GM12878 (cell line): Measurements from ENCODE around the gene FDX2. TPM values are rescaled to one million over a fixed set of nuclear protein-coding genes. Genes with fewer than 3 reads are reported as not detected.

Experiments
- ATAC-seq: fragments of 200-7000 bp; cut with Tn5 transposase; 3 replicates; pipeline ENCODE4 v1.9.1; 2020; ENCODE audit warnings: mild to moderate bottlenecking, moderate library complexity
- BruUV-seq: library from RNA; stranded (reverse); fragments of 400-500 nt; replicated peaks from 2 replicates; lab custom pipeline; 2021; lab: Mats Ljungman, UMichigan
- CTCF ChIA-PET: fragments of 300-600 bp; sonication (Branson Sonifier 250); formaldehyde crosslinking; extraction: SDS; loops from one replicate; lab custom pipeline; 2021; ENCODE audit warnings: inconsistent platforms; lab: Yijun Ruan, JAX
- POLR2A ChIA-PET: fragments of 350-600 bp; formaldehyde crosslinking; extraction: SDS; loops from one replicate; lab custom pipeline; 2021; ENCODE audit warnings: inconsistent platforms; lab: Charles Lee
- RAD21 ChIA-PET: fragments of 300-600 bp; sonication (Branson Sonifier 250); formaldehyde crosslinking; loops from one replicate; lab custom pipeline; 2023; ENCODE audit warnings: antibody characterized with exemption; ENCODE audit not compliant: unreplicated experiment; lab: Charles Lee
- SMC1A ChIA-PET: fragments of 300-600 bp; sonication (Branson Sonifier 250); formaldehyde crosslinking; loops from one replicate; lab custom pipeline; 2023; ENCODE audit not compliant: unreplicated experiment, uncharacterized antibody; lab: Charles Lee
- DNase-seq: peaks from one replicate; pipeline ENCODE4 v3.0.0-alpha.2; 2011; ENCODE audit warnings: low read depth, low spot score
- FAIRE-seq: peaks from 3 replicates; lab custom pipeline; 2011; peaks lifted over from hg19 to GRCh38; lab: Jason Lieb, UNC
- H2AFZ ChIP-seq: 2 replicates; pipeline ENCODE4 v1.6.0; 2011; ENCODE audit warnings: low read depth, low read length, control low read depth; ENCODE audit not compliant: control insufficient read depth
- H3K27ac ChIP-seq: 2 replicates; pipeline ENCODE4 v1.5.1; 2011; ENCODE audit warnings: control low read depth; ENCODE audit not compliant: control insufficient read depth, insufficient read depth
- H3K27me3 ChIP-seq, 2 experiments: replicated peaks in 1 of 2; 2 replicates each; pipeline versions ENCODE4 v1.6.0 to v1.6.1; 2011; ENCODE audit warnings: low read length in 1 of 2; ENCODE audit not compliant: control insufficient read depth in 2 of 2, insufficient read depth in 2 of 2
- H3K36me3 ChIP-seq, 2 experiments: 2 replicates each; pipeline ENCODE4 v1.5.1; 2011; ENCODE audit warnings: low read length in 1 of 2; ENCODE audit not compliant: control insufficient read depth in 2 of 2, insufficient read depth in 2 of 2
- H3K4me1 ChIP-seq: 2 replicates; pipeline ENCODE4 v1.6.1; 2011; ENCODE audit warnings: mild to moderate bottlenecking, low read length, moderate library complexity, mixed read lengths; ENCODE audit not compliant: control insufficient read depth, insufficient read depth
- H3K4me2 ChIP-seq: 2 replicates; pipeline ENCODE4 v1.6.0; 2011; ENCODE audit warnings: control low read depth; ENCODE audit not compliant: control insufficient read depth, insufficient read depth
- H3K4me3 ChIP-seq: fragments of 200-600 bp; sonication (generic); 2 replicates; pipeline ENCODE4 v1.5.1; 2016
- H3K79me2 ChIP-seq: 2 replicates; pipeline ENCODE4 v1.6.0; 2011; ENCODE audit warnings: low read length; ENCODE audit not compliant: control insufficient read depth, insufficient read depth
- H3K9ac ChIP-seq: 2 replicates; pipeline ENCODE4 v1.8.0; 2011; ENCODE audit warnings: low read length, control low read depth, mixed read lengths; ENCODE audit not compliant: control insufficient read depth, insufficient read depth
- H3K9me3 ChIP-seq: replicated peaks from 3 replicates; pipeline ENCODE4 v1.5.1; 2011; ENCODE audit warnings: mild to moderate bottlenecking, low read length; ENCODE audit not compliant: control insufficient read depth, insufficient read depth
- H4K20me1 ChIP-seq: 2 replicates; pipeline ENCODE4 v1.6.0; 2011; ENCODE audit not compliant: control insufficient read depth, insufficient read depth
- EED ChIP-seq: sonication (generic); IDR thresholded peaks from 2 replicates; pipeline ENCODE4 v1.6.1; 2016; ENCODE audit warnings: antibody characterized with exemption, low read depth
- ZNF687 ChIP-seq: fragments of 450-650 bp; IDR thresholded peaks from 2 replicates; pipeline ENCODE4 v1.6.1; 2017; ENCODE audit warnings: mild to moderate bottlenecking, moderate library complexity
- WGBS: methylation state at CpG from one replicate; pipeline ENCODE4 v1.1.6; 2016; ENCODE audit warnings: low lambda C conversion rate; ENCODE audit not compliant: insufficient replicate concordance, insufficient coverage; ENCODE audit errors: missing lambda C conversion rate; 5-methylcytosine and 5-hydroxymethylcytosine counted together
- in situ Hi-C: fragments of 300-500 bp; cut with MboI; formaldehyde crosslinking; loops from 9 replicates; pipeline ENCODE4 v1.14.3; 2018; ENCODE audit warnings: mixed read lengths
- intact Hi-C: fragments of 100-400 bp; cut with micrococcal nuclease; formaldehyde crosslinking; loops from one replicate; pipeline ENCODE4 v1.14.2; 2022; ENCODE audit not compliant: unreplicated experiment
- polyA plus RNA-seq, 11 experiments: library from polyadenylated mRNA; depleted of rRNA in 4 of 11; unstranded in 6 of 11; stranded (reverse) in 5 of 11; fragments of >200 nt; fragmentation: Nextera tagmentation in 4 of 11; fragmentation: Illumina TruSeq in 1 of 11; extraction: Ambion mirVana in 4 of 11; extraction: Trizol in 1 of 11; gene quantifications; 1 replicate in 1 of 11; 2 replicates in 10 of 11; pipeline versions ENCODE4 v1.2.1 to v1.2.3, GENCODE V29; 2011 to 2016; ENCODE audit warnings: inconsistent platforms in 2 of 11, missing spikeins in 2 of 11, low read depth in 1 of 11
- total RNA-seq, 4 experiments: library from RNA; depleted of rRNA in 3 of 4; stranded (reverse); fragments of >200 nt in 3 of 4; fragmentation: Illumina TruSeq in 1 of 4; extraction: Trizol in 1 of 4; gene quantifications; 2 replicates each; pipeline versions ENCODE4 v1.2.1 to v1.2.3, GENCODE V29; 2013 to 2021
- TF ChIP-seq, protein P1 (sequence below): fragments of 450-650 bp; IDR thresholded peaks from 2 replicates; pipeline ENCODE4 v1.6.1; 2014; ENCODE audit warnings: mild to moderate bottlenecking

The FDX2 gene
- total and polyA plus RNA-seq, 10 of the 15 experiments (the other 5 are each of a cell fraction or from before 2014, with no cell fraction given): 1.4 to 50.4 (median 24.7) TPM

DNA sequence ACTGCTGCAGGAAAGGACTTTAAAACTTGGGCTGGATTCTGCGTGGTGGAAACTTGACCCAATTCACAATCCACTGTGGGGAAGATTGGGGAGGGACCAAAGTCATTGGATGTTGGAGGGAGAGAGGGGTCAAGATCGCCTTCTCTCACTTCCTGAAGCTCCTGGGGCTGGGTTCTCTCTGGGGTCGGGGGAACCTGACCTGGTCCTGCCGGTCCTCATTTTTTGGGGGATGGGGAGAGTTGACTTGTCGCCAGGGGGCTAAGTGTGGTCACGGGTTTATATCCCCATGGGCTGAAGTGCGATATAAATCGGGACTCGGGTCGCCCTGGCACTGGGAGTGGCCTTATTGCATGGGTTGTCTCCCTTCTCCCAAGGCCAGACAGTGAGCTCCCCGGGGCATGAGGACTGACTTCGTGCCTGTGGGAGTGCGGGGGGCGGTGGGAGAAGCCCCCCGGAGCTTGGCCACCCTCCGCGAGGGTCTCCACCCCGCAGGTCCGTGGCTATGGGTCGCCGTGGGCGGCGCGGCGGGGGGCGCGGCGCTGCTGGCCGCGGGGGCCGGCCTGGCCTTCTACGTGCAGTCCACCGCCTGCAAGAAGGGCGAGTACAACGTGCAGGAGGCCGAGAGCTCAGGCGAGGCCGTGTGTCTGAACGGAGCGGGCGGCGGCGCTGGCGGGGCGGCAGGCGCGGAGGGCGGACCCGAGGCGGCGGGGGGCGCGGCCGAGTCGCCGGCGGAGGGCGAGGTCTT lies 19.8 kb downstream of the FDX2 start:
- Histone ChIP-seq H4K20me1 (no peaks in the 10 kb centered on the region), H3K27me3 (peaks cover 2 to 10% of the 10 kb centered on the region in 2 experiments; a peak in 3 of 4 replicates), H3K79me2 (no peaks in the 10 kb centered on the region), H3K4me2 (peak overlapping the region; percentile 76), H3K9me3 (no peaks in the 10 kb centered on the region; the same call in 2 of the 3 replicates), H3K4me3 (peak overlapping the region; percentile 52; the same call in 1 of the 2 replicates)
- ChIA-PET CTCF (interaction anchor here (0.8 to 1.1 kb wide), 2 partner anchors 27 to 366 kb away, joined by 3 to 4 read pairs; no protein-coding TSS in a partner anchor), SMC1A (no interaction called here)
- TF ChIP-seq ZNF687: 0 out of 2 replicates have a peak, but pooled peaks have one; percentile 26
- TF ChIP-seq, protein P1, sequence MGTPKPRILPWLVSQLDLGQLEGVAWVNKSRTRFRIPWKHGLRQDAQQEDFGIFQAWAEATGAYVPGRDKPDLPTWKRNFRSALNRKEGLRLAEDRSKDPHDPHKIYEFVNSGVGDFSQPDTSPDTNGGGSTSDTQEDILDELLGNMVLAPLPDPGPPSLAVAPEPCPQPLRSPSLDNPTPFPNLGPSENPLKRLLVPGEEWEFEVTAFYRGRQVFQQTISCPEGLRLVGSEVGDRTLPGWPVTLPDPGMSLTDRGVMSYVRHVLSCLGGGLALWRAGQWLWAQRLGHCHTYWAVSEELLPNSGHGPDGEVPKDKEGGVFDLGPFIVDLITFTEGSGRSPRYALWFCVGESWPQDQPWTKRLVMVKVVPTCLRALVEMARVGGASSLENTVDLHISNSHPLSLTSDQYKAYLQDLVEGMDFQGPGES: no peak
- TF ChIP-seq EED: 0 out of 2 replicates have a peak, but pooled peaks have one; percentile 3
- TF ChIP-seq, all 136 proteins: peak for 2
- Histone ChIP-seq H3K27ac (no peak overlapping the region), H3K36me3 (no peaks in the 10 kb centered on the region; a peak in 1 of 4 replicates), H2AFZ (peak overlapping the region; percentile 76), H3K4me1 (peaks cover 25% of the 10 kb centered on the region), H3K9ac (peak overlapping the region; percentile 30; the same call in 1 of the 2 replicates)
- WGBS: 48% methylated on average over 31 of the region's 58 CpGs
- FAIRE-seq: no peak
- ATAC-seq: no peak
- in situ Hi-C loops: no loop called here
- DNase-seq: no peak
- no TSS peak for BruUV-seq
- ChIA-PET RAD21 (no interaction called here), POLR2A (interaction anchor here (0.6 to 1.6 kb wide), 4 partner anchors 16 to 208 kb away, joined by 3 to 4 read pairs (median 4); partner anchors contain the start of gene ICAM1)
- intact Hi-C loops: no loop called here
